Colonic mucosa (tissue), 4 donors: ENCODE data around the gene NXNL1. TPM values are rescaled to one million over a fixed set of nuclear protein-coding genes. Genes with fewer than 3 reads are reported as not detected.

ENCODE experiments used
- DNase-seq: peaks from one replicate; pipeline ENCODE4 v3.0.0-alpha.2; 2020
- H3K27ac ChIP-seq: fragments of 200-600 bp; one replicate; pipeline ENCODE4 v1.8.0; 2021
- H3K27me3 ChIP-seq: fragments of 200-600 bp; one replicate; pipeline ENCODE4 v1.8.0; 2021
- H3K36me3 ChIP-seq: fragments of 200-600 bp; one replicate; pipeline ENCODE4 v1.8.0; 2021
- H3K4me1 ChIP-seq: fragments of 200-600 bp; one replicate; pipeline ENCODE4 v1.8.0; 2021; ENCODE audit warnings: mild to moderate bottlenecking
- H3K4me3 ChIP-seq: fragments of 200-600 bp; one replicate; pipeline ENCODE4 v1.8.0; 2021
- H3K9ac ChIP-seq, 2 donors: one replicate each; pipeline ENCODE4 v1.7.0; 2013; ENCODE audit warnings: control low read depth in 2 of 2, low read depth in 2 of 2, low read length in 2 of 2
- H3K9me3 ChIP-seq: fragments of 200-600 bp; one replicate; pipeline ENCODE4 v1.8.0; 2021
- CTCF ChIP-seq: fragments of 200-600 bp; IDR thresholded peaks from one replicate; pipeline ENCODE4 v1.8.0; 2022; ENCODE audit warnings: antibody characterized with exemption, mild to moderate bottlenecking
- intact Hi-C: fragments of 100-400 bp; cut with DNase I; formaldehyde crosslinking; loops from one replicate; pipeline ENCODE4 v1.14.1; 2022
- total RNA-seq, 2 donors: library from RNA; stranded (reverse); fragmentation: NEBNext Ultra II Directional in 1 of 2; extraction: Animal tissue kit (Norgen Biotek cat#: 25700) in 1 of 2; gene quantifications; one replicate each; pipeline ENCODE4 v1.2.1, GENCODE V29; 2021
- donor health status: healthy.
- donor health status: DM: no; HTN: no; CAD: no.
- donor health status: DM: no; HTN: no; CAD: no.

NXNL1 gene
- total RNA-seq, 2 donors from 2014 or later = not detected

- no peaks in the 10 kb centered on the region for H3K4me1 ChIP-seq
- DNase-seq = peak; percentile 46
- peak; percentile 24 for TF ChIP-seq CTCF
- no peaks in the 10 kb centered on the region for H3K36me3 ChIP-seq
- H3K9ac ChIP-seq = peak within 1 kb of the TSS in 1 of 2 donors; percentile 43
- no peak within 1 kb of the TSS for H3K27ac ChIP-seq
- intact Hi-C loops = no loop called here
- peaks cover 12% of the 10 kb centered on the region for H3K27me3 ChIP-seq
- no peaks in the 10 kb centered on the region for H3K9me3 ChIP-seq
- H3K4me3 ChIP-seq = peak within 1 kb of the TSS; percentile 34
Measured at GRCh38 chr19:17448131-17448967, 12.4 kb downstream of the NXNL1 start, which contains the start of gene TMEM221. Gene TMEM221 (minus strand): TSS chr19:17448668. CDS start chr19:17448462, 206 bp downstream.

- intact Hi-C loops = no loop called here
- H3K27me3 ChIP-seq = peaks cover 12% of the 10 kb centered on the region
- TF ChIP-seq CTCF = no peak
- no peak for DNase-seq
- no peaks in the 10 kb centered on the region for H3K9me3 ChIP-seq
- no peak overlapping the region for H3K27ac ChIP-seq
- H3K4me3 ChIP-seq = no peak overlapping the region
- H3K36me3 ChIP-seq = no peaks in the 10 kb centered on the region
- no peaks in the 10 kb centered on the region for H3K4me1 ChIP-seq
- H3K9ac ChIP-seq = peak overlapping the region in 1 of 2 donors; percentile 43
Measured at GRCh38 chr19:17447704-17448130, 13.0 kb downstream of the NXNL1 start.

- H3K4me1 ChIP-seq = no peaks in the 10 kb centered on the region
- H3K4me3 ChIP-seq = no peak overlapping the region
- DNase-seq = no peak
- peaks cover 12% of the 10 kb centered on the region for H3K27me3 ChIP-seq
- H3K9me3 ChIP-seq = no peaks in the 10 kb centered on the region
- H3K27ac ChIP-seq = no peak overlapping the region
- no peak overlapping the region for H3K9ac ChIP-seq
- intact Hi-C loops = no loop called here
- TF ChIP-seq CTCF = no peak
- no peaks in the 10 kb centered on the region for H3K36me3 ChIP-seq
Measured at GRCh38 chr19:17445526-17446165, 15.1 kb downstream of the NXNL1 start.

GRCh38 chr19:17441241-17442021 lies 19.3 kb downstream of the NXNL1 start:
- no peaks in the 10 kb centered on the region for H3K36me3 ChIP-seq
- H3K4me3 ChIP-seq = no peak overlapping the region
- H3K9ac ChIP-seq = no peak overlapping the region
- H3K27ac ChIP-seq = no peak overlapping the region
- no peak for TF ChIP-seq CTCF
- no peaks in the 10 kb centered on the region for H3K27me3 ChIP-seq
- intact Hi-C loops = no loop called here
- no peaks in the 10 kb centered on the region for H3K4me1 ChIP-seq
- DNase-seq = no peak
- H3K9me3 ChIP-seq = no peaks in the 10 kb centered on the region

- TF ChIP-seq CTCF = no peak
- intact Hi-C loops = no loop called here
- DNase-seq = no peak
- Histone ChIP-seq H3K4me3 (no peak overlapping the region), H3K9me3 (no peaks in the 10 kb centered on the region), H3K27ac (no peak overlapping the region), H3K9ac (no peak overlapping the region), H3K36me3 (no peaks in the 10 kb centered on the region), H3K27me3 (no peaks in the 10 kb centered on the region), H3K4me1 (no peaks in the 10 kb centered on the region)
Measured at GRCh38 chr19:17436874-17437267, 23.9 kb downstream of the NXNL1 start.
